Right cardiac atrium (tissue), 5 donors: ENCODE measurements around the gene UNC5A. TPM values are rescaled to one million over a fixed set of nuclear protein-coding genes. Genes with fewer than 3 reads are reported as not detected.
A peak's percentile ranks its signal among the peaks of the same experiment; 100 is the strongest.

Source experiments
- ATAC-seq, 2 donors: fragments of 200-7000 bp; cut with Tn5 transposase; one replicate each; pipeline versions ENCODE4 v1.8.0 to v1.9.1; 2020; ENCODE audit warnings: moderate library complexity in 2 of 2, mild to moderate bottlenecking in 1 of 2
- DNase-seq, 3 donors: peaks; one replicate each; pipeline ENCODE4 v3.0.0-alpha.2; 2020
- H3K27ac ChIP-seq: one replicate; pipeline ENCODE4 v1.5.1; 2013; ENCODE audit warnings: mild to moderate bottlenecking, low read length, control low read depth, moderate library complexity
- H3K27me3 ChIP-seq: one replicate; pipeline ENCODE4 v1.6.1; 2013; ENCODE audit not compliant: control insufficient read depth, insufficient read depth
- H3K4me1 ChIP-seq: one replicate; pipeline ENCODE4 v1.6.1; 2013; ENCODE audit warnings: low read length; ENCODE audit not compliant: control insufficient read depth, insufficient read depth
- H3K4me3 ChIP-seq: one replicate; pipeline ENCODE4 v1.5.1; 2013; ENCODE audit warnings: low read length, control low read depth
- H3K9me3 ChIP-seq: one replicate; pipeline ENCODE4 v1.6.1; 2013; ENCODE audit warnings: low read length; ENCODE audit not compliant: control insufficient read depth
- WGBS: extraction: QIAGEN DNeasy Blood & Tissue Kit; methylation state at CpG from one replicate; pipeline ENCODE4 v1.1.7; 2013; 5-methylcytosine and 5-hydroxymethylcytosine counted together
- intact Hi-C, 4 donors: fragments of 100-400 bp; cut with DNase I; formaldehyde crosslinking; loops; one replicate each; pipeline versions ENCODE4 v1.11.0 to v1.14.0; 2022 to 2023
- polyA plus RNA-seq: library from polyadenylated mRNA; stranded (reverse); fragments of 200-250 nt; gene quantifications from one replicate; pipeline ENCODE4 v1.2.3, GENCODE V29; 2013
- total RNA-seq, 4 donors: library from RNA; stranded (reverse); fragmentation: NEBNext Ultra II Directional; extraction: Animal tissue kit (Norgen Biotek cat#: 25700); gene quantifications; one replicate each; pipeline ENCODE4 v1.2.1, GENCODE V29; 2021
- donor health status: healthy with polysubstance abuse.
- donor health status: DM: no; HTN: yes; CAD: no.
- donor health status: DM: no; HTN: no; CAD: no.
- donor health status: DM: no; HTN: yes; CAD: no; lungs with severe emphysema.
- donor health status: DM: yes; HTN: yes; CAD: no.

UNC5A gene
- total and polyA plus RNA-seq, 5 donors: 0.17 to 0.85 (median 0.62) TPM

DNA sequence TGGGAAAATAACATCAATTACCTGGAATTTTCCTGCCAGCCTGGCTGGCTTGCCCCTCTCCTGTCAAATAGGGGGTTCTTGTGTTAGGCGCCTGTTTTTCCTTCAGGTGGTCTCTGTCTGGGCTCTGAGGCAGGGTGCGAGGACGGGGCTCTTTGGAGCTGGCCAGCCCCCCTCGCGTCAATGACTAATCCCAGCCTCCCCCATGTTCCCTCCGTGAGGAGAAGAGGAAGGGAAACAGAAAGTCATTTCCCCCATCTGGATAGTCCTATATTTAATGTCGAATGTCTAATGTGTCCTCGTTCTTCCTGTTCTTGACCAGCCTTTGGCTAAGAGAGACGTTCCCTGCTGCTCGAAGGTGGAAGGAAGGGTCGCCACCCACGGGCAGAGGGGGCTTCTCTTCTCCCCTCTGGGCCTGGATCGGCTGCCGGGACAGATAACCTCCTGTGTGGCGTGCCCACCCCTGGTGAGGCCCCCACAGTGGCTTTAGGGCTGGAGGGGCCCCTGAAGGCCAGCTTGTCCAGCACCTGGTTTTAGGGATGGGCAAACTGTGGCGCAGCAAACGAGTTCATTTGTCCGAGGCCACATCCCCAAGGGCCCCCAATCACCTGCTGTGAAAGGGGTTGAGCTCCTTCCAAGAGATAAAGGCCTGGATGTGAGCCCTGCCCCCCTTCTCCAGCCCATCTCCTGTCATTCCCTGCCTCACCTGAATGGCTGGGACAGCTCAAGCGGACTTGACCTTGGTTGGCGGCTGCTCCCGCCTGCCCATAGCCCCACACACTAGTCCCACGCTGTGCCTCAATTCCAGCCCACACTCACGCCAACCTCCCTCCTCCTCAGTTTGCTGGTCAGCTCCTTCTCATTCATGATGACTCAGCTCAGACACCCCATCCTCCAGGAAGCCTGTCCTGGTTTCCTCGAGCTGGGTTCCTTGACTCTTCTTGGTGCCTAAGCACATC is 35.9 kb upstream of the UNC5A start:
- H3K4me3 ChIP-seq: no peak overlapping the region
- intact Hi-C loops: no loop called here
- 29% methylated on average over 24 of the region's 24 CpGs for WGBS
- no peaks in the 10 kb centered on the region for H3K27me3 ChIP-seq
- DNase-seq (no peak), ATAC-seq (no peak)
- H3K27ac ChIP-seq: no peak overlapping the region
- no peaks in the 10 kb centered on the region for H3K4me1 ChIP-seq
- no peaks in the 10 kb centered on the region for H3K9me3 ChIP-seq

DNA sequence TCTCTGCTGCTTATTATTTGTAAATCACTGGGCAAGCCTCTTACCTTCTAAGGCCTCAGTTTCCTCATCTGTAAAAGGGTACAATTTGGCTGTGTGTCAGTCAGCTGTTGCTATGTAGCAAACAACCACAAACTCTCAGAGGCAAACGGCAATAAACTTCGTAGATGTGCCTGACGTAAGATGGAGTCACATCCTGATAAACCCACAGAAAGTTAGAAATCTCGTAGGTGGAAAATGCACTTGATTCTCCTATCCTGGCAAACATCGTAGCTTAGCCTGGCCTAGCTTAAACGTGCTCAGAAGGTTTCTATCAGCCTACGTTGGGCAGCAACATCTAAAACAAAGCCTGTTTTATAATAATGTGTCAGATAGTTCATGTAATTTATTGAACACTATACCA is 35.0 kb upstream of the UNC5A start:
- WGBS: 72% methylated on average over 7 of the region's 7 CpGs
- Histone ChIP-seq H3K4me1 (no peaks in the 10 kb centered on the region), H3K4me3 (no peak overlapping the region), H3K9me3 (no peaks in the 10 kb centered on the region), H3K27me3 (no peaks in the 10 kb centered on the region), H3K27ac (no peak overlapping the region)
- intact Hi-C loops: no loop called here
- no peak for DNase-seq
- ATAC-seq: no peak

DNA sequence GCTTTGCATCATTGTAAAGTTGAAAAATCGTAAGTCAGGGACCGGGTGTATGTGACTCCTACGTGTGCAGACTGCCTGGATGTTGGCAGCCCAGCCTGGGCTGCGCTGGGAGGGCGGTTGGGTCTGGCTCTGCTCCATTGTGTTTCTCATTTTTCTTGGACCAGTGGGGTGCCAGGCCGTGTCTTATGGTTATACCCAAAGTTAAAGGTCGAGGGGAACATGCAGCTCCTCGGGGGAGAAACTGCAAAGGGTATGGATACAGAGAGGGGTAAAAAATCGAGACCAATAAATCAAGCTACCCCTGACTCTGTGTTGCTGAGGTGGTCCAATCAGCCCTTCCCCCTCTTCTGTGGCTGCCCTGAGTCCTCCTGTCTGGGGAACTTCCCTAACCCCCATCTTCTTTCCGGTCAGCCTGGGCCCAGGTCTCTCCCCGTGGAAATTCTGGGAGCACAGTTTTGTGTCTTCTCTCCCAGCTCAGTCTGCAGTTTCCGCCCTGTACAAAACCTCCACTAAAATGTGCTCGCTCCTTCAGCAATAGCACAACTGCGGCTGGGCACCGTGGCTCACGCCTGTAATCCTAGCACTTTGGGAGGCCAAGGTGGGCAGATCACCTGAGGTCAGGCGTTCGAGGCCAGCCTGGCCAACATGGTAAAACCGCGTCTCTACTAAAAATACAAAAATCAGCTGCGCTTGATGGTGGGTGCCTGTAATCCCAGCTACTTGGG is 34.1 kb upstream of the UNC5A start:
- no peak overlapping the region for H3K4me3 ChIP-seq
- WGBS: 74% methylated on average over 21 of the region's 21 CpGs
- intact Hi-C loops: no loop called here
- H3K4me1 ChIP-seq: no peaks in the 10 kb centered on the region
- H3K27ac ChIP-seq: no peak overlapping the region
- no peak for DNase-seq
- ATAC-seq: no peak
- H3K9me3 ChIP-seq: no peaks in the 10 kb centered on the region
- no peaks in the 10 kb centered on the region for H3K27me3 ChIP-seq

DNA sequence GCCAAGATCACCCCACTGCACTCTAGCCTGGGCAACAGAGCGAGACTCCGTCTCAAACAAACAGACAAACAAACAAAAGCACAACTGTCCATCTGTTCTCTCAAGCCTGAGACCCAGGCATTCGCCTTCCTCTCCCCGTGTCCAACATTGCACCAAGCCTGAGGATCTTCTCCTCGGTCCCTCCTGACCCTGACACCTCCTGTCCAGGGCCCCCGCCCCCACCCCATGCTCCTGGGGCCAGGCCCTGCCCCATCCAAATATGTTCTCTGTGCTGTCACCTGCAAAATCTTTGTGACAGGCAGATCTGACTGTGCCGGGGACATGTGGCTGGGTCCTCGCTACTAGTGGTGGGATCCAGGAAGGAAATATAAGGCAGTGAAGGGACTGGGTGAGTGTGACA is 33.4 kb upstream of the UNC5A start:
- DNase-seq (no peak), ATAC-seq (no peak)
- no peak overlapping the region for H3K4me3 ChIP-seq
- H3K4me1 ChIP-seq: no peaks in the 10 kb centered on the region
- no peaks in the 10 kb centered on the region for H3K9me3 ChIP-seq
- 77% methylated on average over 8 of the region's 8 CpGs for WGBS
- intact Hi-C loops: no loop called here
- no peak overlapping the region for H3K27ac ChIP-seq
- no peaks in the 10 kb centered on the region for H3K27me3 ChIP-seq

DNA sequence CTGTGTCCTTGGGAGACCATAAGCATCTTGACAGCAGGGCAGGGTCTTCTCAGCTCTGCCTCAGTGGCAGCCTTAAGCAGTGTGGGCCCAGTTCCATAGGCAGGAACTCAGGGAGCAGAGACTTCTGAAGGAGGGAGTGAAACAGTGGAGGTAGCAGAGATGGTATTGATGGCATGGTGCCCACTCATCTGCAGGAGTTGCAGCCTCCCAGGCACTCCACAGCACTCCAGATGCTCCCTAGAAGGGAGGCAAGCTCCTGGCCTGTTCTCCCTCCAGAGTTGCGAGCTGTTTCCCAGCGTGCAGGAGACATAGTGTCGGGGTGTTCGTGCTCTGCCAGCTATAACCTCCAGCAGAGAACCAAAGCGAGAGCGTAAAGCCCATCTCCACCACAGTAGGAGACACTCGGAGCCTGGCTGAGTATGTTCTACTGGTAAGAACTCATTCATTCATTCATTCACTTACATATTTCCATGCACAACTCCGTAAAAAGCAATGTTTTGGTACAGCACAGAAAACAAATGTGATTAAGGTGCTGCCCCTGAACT is 31.4 kb upstream of the UNC5A start:
- Histone ChIP-seq H3K27ac (no peak overlapping the region), H3K27me3 (no peaks in the 10 kb centered on the region), H3K4me1 (no peaks in the 10 kb centered on the region), H3K9me3 (no peaks in the 10 kb centered on the region), H3K4me3 (no peak overlapping the region)
- WGBS: 92% methylated on average over 8 of the region's 8 CpGs
- no peak for DNase-seq
- intact Hi-C loops: no loop called here
- ATAC-seq: no peak

DNA sequence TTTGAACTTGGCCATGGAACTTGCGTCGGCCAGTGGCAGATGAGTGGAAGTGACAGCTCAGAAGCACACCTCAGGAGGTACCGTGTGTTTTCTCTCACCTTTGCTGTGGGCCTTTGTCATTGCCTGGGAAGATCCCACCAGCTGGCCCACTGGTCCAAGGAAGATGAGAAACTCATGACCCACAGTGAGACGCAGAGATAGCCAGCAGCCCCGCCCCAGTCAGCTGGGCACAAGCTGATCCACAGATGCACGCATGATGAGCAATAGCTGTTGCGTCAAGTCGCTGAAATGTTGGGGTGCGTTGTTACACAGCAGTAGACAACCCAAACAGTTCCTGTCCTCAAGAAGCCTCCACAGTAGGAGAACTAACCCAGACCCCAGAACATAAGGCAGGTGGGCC is 30.8 kb upstream of the UNC5A start:
- WGBS: 91% methylated on average over 9 of the region's 9 CpGs
- no peak overlapping the region for H3K27ac ChIP-seq
- intact Hi-C loops: no loop called here
- H3K27me3 ChIP-seq: no peaks in the 10 kb centered on the region
- H3K9me3 ChIP-seq: no peaks in the 10 kb centered on the region
- DNase-seq (no peak), ATAC-seq (no peak)
- H3K4me3 ChIP-seq: no peak overlapping the region
- no peaks in the 10 kb centered on the region for H3K4me1 ChIP-seq

DNA sequence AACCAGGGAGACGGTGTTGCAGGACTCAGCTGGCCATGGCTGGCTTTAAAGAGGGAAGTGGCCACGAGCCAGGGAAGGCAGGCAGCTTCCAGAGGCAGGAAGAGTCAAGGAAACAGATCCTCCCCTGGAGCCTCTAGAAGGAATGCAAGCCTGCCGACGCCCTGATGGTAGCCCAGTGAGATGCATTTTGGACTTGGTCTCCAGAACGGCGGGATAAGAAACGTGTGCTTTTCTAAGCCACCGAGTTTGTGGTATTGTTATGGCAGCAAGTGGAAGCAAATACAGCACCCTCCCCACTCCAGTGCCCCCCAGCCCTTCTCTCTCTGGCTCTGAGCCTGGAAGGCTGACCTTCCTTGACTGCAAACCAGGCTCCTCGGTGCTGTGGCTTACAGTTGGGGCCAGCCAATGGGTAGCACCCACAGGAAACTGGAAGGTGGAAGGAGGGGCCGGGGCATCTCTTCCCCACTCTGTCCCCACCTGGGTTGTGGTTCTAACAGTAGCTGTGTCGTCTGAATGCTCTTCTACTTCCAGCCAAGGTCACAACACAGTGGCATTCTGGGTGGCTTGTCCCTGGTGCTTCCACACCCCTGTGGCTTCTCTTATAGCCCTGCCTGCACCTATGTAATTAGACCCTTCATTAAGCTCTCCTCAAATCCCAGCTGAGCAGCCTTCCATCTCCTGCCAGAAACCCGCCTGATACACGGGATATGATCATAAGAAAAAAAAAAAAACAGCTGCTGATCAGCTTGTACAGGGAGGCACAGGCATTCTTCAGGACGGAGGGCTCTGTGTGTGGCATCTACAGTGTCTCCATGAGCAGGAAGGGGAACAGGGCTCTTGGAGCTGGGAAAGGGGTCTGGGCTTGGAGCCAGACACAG is 29.9 kb upstream of the UNC5A start:
- intact Hi-C loops: no loop called here
- WGBS: 47% methylated on average over 14 of the region's 14 CpGs
- Histone ChIP-seq H3K9me3 (no peaks in the 10 kb centered on the region), H3K4me1 (no peaks in the 10 kb centered on the region), H3K27ac (peak overlapping the region; percentile 21), H3K4me3 (no peak overlapping the region), H3K27me3 (no peaks in the 10 kb centered on the region)
- DNase-seq (no peak), ATAC-seq (no peak)

DNA sequence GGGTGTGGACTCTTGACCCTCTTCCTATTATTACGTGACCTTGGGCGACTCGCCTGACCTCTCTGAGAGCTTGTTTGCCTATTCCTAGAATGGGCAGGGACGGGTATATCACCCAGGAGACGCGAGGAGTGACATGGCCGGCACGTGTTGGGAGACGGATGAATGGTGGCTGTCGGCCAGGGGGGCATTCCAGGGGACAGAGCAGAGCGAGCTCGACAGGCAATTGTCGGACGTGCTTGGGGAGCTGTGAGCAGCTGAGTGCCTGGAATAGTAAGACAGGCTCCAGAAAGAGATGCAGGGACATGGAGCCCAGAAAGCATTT is 29.3 kb upstream of the UNC5A start:
- H3K9me3 ChIP-seq: no peaks in the 10 kb centered on the region
- H3K4me1 ChIP-seq: no peaks in the 10 kb centered on the region
- intact Hi-C loops: no loop called here
- H3K4me3 ChIP-seq: no peak overlapping the region
- H3K27ac ChIP-seq: peak overlapping the region; percentile 21
- no peaks in the 10 kb centered on the region for H3K27me3 ChIP-seq
- peak; percentile 66 to 80 for ATAC-seq
- 16% methylated on average over 14 of the region's 14 CpGs for WGBS
- DNase-seq: peak; percentile 38 to 79 (median 67)

DNA sequence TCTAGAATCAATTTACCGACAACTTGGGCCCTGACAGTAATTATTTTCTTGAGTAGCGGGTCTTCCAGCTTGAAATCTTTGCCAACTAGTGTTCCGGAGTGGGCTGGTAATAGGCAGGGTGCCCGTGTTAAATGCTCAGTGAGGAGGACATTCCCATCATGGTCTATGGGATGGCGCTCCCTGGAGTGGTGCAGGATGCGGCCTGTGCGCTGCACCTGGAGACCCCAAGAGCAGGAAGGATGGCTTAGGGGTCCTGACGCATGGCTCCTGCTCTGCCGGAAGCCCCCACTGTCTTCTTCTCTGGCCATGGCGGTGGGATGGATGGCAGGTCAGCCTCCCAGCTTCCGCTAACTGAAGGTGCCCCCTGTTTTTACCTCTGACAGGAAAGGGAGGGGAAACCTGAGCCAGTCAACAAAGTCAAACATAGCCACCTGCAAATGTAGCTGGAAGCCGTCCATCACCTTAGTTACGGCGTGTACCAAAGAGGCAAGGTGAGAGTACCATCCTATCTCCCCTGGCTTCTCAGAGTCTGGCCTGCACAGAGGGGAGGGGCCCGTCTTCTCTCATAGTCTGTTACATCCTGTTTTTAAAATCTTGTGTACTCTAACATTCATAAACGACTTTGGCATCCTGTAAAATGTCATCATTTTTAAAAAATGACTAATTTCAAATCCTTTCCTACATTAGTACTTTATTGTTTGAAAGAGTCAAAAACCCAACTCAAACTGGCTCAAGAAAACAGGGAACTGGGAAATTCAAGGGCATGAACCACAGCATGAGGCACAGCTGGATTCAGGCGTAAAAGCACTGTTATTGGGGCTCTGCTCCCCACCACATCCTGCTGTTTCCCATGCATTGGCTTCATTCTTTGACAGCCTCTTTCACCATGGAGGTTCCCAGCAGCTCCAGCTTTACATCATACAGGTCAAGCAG is 28.5 kb upstream of the UNC5A start:
- no peak for DNase-seq
- Histone ChIP-seq H3K4me1 (no peaks in the 10 kb centered on the region), H3K9me3 (no peaks in the 10 kb centered on the region), H3K27me3 (no peaks in the 10 kb centered on the region), H3K4me3 (no peak overlapping the region), H3K27ac (no peak overlapping the region)
- no peak for ATAC-seq
- 78% methylated on average over 17 of the region's 17 CpGs for WGBS
- intact Hi-C loops: no loop called here
